ENCODE results near the gene ANGPTL4. TPM values are rescaled to one million over a fixed set of nuclear protein-coding genes. Genes with fewer than 3 reads are reported as not detected.

The ANGPTL4 gene
- total and polyA plus RNA-seq, 2 donors (not counting 1 experiment from before 2014, with no cell fraction given): 1.7 to 6.6 TPM

DNA sequence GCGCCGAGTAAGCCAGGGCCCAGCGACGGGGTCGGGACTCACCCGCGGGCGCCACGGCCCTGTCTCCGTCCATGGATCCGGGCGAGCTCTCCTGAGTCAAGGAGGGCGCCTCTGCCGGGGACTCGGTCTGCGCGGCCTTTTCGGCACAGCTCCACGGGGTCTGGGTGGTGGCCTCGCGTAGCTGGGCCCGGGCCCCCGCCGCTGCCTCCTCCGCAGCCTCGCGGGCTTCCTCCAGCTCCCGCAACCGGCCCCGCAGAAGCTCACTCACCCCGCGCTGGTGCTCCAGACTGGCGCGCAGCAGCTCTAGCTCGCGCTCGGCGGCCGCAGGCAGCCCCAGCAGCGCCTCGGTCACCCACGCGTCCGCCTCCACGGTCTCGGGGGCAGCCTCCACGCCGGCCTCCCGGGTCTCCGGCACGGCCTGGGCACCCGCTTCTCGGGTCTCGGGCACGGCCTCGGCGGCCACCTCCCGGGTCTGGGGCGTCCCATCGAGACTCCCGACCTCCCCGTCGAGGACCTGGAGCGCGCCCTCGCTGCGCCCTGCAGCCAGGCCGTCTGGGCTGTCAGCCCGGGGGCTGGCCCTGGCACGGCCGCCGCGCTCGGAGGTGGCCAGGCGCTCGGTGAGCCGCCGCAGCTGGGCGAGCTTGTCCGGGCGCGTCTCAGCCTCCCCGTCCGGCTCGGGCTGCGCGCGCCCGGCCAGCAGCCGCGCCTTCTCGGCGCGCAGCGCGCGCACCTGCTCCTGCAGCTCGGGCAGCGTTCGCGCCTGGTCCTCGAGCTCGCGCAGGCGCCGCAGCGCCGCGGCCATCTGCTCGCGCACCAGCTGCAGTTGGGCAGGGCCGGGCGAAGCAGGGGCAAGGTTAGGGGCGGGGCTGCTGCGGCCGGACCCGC is 29.3 kb upstream of the ANGPTL4 start:
- Histone ChIP-seq H3K4me1 (ENCODE audit: control insufficient read depth, extremely low read depth, insufficient read depth, low read length) (no peaks in the 10 kb centered on the region), H3K9ac (ENCODE audit: insufficient read depth, low read length) (no peak overlapping the region), H3K79me2 (ENCODE audit: control insufficient read depth, insufficient read depth, low read length) (no peaks in the 10 kb centered on the region), H3K27me3 (ENCODE audit: control insufficient read depth, insufficient read depth, low read length) (peaks cover 24% of the 10 kb centered on the region), H2AFZ (ENCODE audit: low read length) (no peak overlapping the region), H3K36me3 (ENCODE audit: control insufficient read depth, insufficient read depth, low read length) (no peaks in the 10 kb centered on the region), H3K4me3 (replicated peaks in 1 of 4; ENCODE audit: control extremely low read depth in 1 of 4, insufficient read depth in 1 of 4, low read depth in 3 of 4, low read length in 4 of 4) (peak overlapping the region in 1 of 4 experiments; percentile 4), H3K27ac (ENCODE audit: insufficient read depth, low read length) (no peak overlapping the region), H4K20me1 (ENCODE audit: control insufficient read depth, extremely low read depth, insufficient read depth, low read length) (no peaks in the 10 kb centered on the region), H3K9me3 (ENCODE audit: control insufficient read depth, insufficient read depth, low read depth, low read length) (no peaks in the 10 kb centered on the region), H3K4me2 (ENCODE audit: extremely low read depth, insufficient read depth, low read length) (peak overlapping the region; percentile 35)
- TF ChIP-seq, protein P1, sequence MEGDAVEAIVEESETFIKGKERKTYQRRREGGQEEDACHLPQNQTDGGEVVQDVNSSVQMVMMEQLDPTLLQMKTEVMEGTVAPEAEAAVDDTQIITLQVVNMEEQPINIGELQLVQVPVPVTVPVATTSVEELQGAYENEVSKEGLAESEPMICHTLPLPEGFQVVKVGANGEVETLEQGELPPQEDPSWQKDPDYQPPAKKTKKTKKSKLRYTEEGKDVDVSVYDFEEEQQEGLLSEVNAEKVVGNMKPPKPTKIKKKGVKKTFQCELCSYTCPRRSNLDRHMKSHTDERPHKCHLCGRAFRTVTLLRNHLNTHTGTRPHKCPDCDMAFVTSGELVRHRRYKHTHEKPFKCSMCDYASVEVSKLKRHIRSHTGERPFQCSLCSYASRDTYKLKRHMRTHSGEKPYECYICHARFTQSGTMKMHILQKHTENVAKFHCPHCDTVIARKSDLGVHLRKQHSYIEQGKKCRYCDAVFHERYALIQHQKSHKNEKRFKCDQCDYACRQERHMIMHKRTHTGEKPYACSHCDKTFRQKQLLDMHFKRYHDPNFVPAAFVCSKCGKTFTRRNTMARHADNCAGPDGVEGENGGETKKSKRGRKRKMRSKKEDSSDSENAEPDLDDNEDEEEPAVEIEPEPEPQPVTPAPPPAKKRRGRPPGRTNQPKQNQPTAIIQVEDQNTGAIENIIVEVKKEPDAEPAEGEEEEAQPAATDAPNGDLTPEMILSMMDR (conservative IDR thresholded peaks at IDR 0.05 in 1 of 2, IDR thresholded peaks at IDR 0.05 in 1 of 2; ENCODE audit: low read depth in 1 of 2, low read length in 2 of 2): no peak
- TF ChIP-seq EZH2 (IDR thresholded peaks at IDR 0.05; ENCODE audit: low read length, missing control alignments): no peak
- DNase-seq (ENCODE audit: low read depth in 2 of 2): peak; percentile 73 to 77

GRCh38 chr19:8335343-8336071 is 28.4 kb upstream of the ANGPTL4 start:
- no peaks in the 10 kb centered on the region for H3K79me2 ChIP-seq (ENCODE audit: control insufficient read depth, insufficient read depth, low read length)
- no peak for TF ChIP-seq EZH2 (IDR thresholded peaks at IDR 0.05; ENCODE audit: low read length, missing control alignments)
- TF ChIP-seq, protein P1 (conservative IDR thresholded peaks at IDR 0.05 in 1 of 2, IDR thresholded peaks at IDR 0.05 in 1 of 2; ENCODE audit: low read depth in 1 of 2, low read length in 2 of 2): no peak
- no peak overlapping the region for H2AFZ ChIP-seq (ENCODE audit: low read length)
- H3K4me1 ChIP-seq (ENCODE audit: control insufficient read depth, extremely low read depth, insufficient read depth, low read length): no peaks in the 10 kb centered on the region
- DNase-seq (ENCODE audit: low read depth in 2 of 2): no peak
- H3K9ac ChIP-seq (ENCODE audit: insufficient read depth, low read length): no peak overlapping the region
- H3K27ac ChIP-seq (ENCODE audit: insufficient read depth, low read length): no peak overlapping the region
- H3K4me3 ChIP-seq (replicated peaks in 1 of 4; ENCODE audit: control extremely low read depth in 1 of 4, insufficient read depth in 1 of 4, low read depth in 3 of 4, low read length in 4 of 4): no peak overlapping the region
- H3K27me3 ChIP-seq (ENCODE audit: control insufficient read depth, insufficient read depth, low read length): peaks cover 24% of the 10 kb centered on the region
- H3K9me3 ChIP-seq (ENCODE audit: control insufficient read depth, insufficient read depth, low read depth, low read length): no peaks in the 10 kb centered on the region
- H4K20me1 ChIP-seq (ENCODE audit: control insufficient read depth, extremely low read depth, insufficient read depth, low read length): no peaks in the 10 kb centered on the region
- H3K36me3 ChIP-seq (ENCODE audit: control insufficient read depth, insufficient read depth, low read length): no peaks in the 10 kb centered on the region
- peak overlapping the region; percentile 35 for H3K4me2 ChIP-seq (ENCODE audit: extremely low read depth, insufficient read depth, low read length)

- no peaks in the 10 kb centered on the region for H4K20me1 ChIP-seq (ENCODE audit: control insufficient read depth, extremely low read depth, insufficient read depth, low read length)
- no peak overlapping the region for H3K4me2 ChIP-seq (ENCODE audit: extremely low read depth, insufficient read depth, low read length)
- peaks cover 24% of the 10 kb centered on the region for H3K27me3 ChIP-seq (ENCODE audit: control insufficient read depth, insufficient read depth, low read length)
- no peaks in the 10 kb centered on the region for H3K9me3 ChIP-seq (ENCODE audit: control insufficient read depth, insufficient read depth, low read depth, low read length)
- DNase-seq (ENCODE audit: low read depth in 2 of 2): no peak
- peaks cover 3% of the 10 kb centered on the region for H3K4me1 ChIP-seq (ENCODE audit: control insufficient read depth, extremely low read depth, insufficient read depth, low read length)
- no peaks in the 10 kb centered on the region for H3K79me2 ChIP-seq (ENCODE audit: control insufficient read depth, insufficient read depth, low read length)
- H2AFZ ChIP-seq (ENCODE audit: low read length): no peak overlapping the region
- H3K36me3 ChIP-seq (ENCODE audit: control insufficient read depth, insufficient read depth, low read length): no peaks in the 10 kb centered on the region
- no peak overlapping the region for H3K27ac ChIP-seq (ENCODE audit: insufficient read depth, low read length)
- no peak overlapping the region for H3K9ac ChIP-seq (ENCODE audit: insufficient read depth, low read length)
- TF ChIP-seq EZH2 (IDR thresholded peaks at IDR 0.05; ENCODE audit: low read length, missing control alignments): no peak
- TF ChIP-seq, protein P1 (conservative IDR thresholded peaks at IDR 0.05 in 1 of 2, IDR thresholded peaks at IDR 0.05 in 1 of 2; ENCODE audit: low read depth in 1 of 2, low read length in 2 of 2): no peak
- H3K4me3 ChIP-seq (replicated peaks in 1 of 4; ENCODE audit: control extremely low read depth in 1 of 4, insufficient read depth in 1 of 4, low read depth in 3 of 4, low read length in 4 of 4): no peak overlapping the region
These were observed 27.8 kb upstream of the ANGPTL4 start for GRCh38 chr19:8336072-8336569.
